ENCODE results near the gene LGALS7B.

DNA sequence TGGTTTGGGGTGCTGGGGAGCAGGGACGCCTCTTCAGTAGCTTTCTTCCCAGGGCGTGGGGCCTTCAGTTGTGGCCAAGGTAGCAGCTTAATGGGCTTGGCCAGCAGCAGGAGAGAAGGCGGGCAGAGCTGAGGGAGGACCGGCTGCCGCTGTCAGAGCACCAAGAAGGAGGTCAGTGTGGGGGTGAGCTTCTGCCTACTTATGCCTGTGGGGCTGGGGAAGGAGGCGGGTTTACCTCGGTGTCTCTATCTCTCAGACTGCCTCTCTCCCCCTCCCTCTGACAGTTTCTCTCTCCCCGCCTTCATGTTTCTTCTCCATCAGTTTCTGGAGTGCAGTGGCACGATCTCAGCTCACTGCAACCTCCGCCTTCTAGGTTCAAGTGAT is 44.7 kb upstream of the LGALS7B start, which contains the start of gene CAPN12:
- TF ChIP-seq, protein P1, sequence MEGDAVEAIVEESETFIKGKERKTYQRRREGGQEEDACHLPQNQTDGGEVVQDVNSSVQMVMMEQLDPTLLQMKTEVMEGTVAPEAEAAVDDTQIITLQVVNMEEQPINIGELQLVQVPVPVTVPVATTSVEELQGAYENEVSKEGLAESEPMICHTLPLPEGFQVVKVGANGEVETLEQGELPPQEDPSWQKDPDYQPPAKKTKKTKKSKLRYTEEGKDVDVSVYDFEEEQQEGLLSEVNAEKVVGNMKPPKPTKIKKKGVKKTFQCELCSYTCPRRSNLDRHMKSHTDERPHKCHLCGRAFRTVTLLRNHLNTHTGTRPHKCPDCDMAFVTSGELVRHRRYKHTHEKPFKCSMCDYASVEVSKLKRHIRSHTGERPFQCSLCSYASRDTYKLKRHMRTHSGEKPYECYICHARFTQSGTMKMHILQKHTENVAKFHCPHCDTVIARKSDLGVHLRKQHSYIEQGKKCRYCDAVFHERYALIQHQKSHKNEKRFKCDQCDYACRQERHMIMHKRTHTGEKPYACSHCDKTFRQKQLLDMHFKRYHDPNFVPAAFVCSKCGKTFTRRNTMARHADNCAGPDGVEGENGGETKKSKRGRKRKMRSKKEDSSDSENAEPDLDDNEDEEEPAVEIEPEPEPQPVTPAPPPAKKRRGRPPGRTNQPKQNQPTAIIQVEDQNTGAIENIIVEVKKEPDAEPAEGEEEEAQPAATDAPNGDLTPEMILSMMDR (conservative IDR thresholded peaks at IDR 0.05 in 1 of 2, IDR thresholded peaks at IDR 0.05 in 1 of 2; ENCODE audit: extremely low read depth in 1 of 2, insufficient read depth in 1 of 2, low read depth in 1 of 2, low read length in 2 of 2): no peak
- no peak for TF ChIP-seq EZH2 (IDR thresholded peaks at IDR 0.05; ENCODE audit: borderline replicate concordance, low read length)

Data from mammary epithelial cell (primary cell).